Fibroblast of skin of right biceps (primary cell): ENCODE results near the gene PTH1R.

Source experiments
- DNase-seq: peaks from one replicate; pipeline ENCODE4 v3.0.0-alpha.2; 2013

PTH1R gene

GRCh38 chr3:46884427-46884826 is 6.9 kb downstream of the PTH1R start:
- DNase-seq: no peak

GRCh38 chr3:46884929-46885328 is 7.4 kb downstream of the PTH1R start:
- DNase-seq: no peak

- no peak for DNase-seq
Measured at GRCh38 chr3:46885612-46886011, 8.1 kb downstream of the PTH1R start.

- DNase-seq: no peak
Measured at GRCh38 chr3:46887980-46888494, 10.5 kb downstream of the PTH1R start.

GRCh38 chr3:46888705-46889104 is 11.2 kb downstream of the PTH1R start:
- DNase-seq: no peak

- no peak for DNase-seq
Measured at GRCh38 chr3:46889381-46890110, 12.0 kb downstream of the PTH1R start.

- no peak for DNase-seq
Measured at GRCh38 chr3:46890132-46890531, 12.6 kb downstream of the PTH1R start.

- DNase-seq: no peak
Measured at GRCh38 chr3:46891132-46891531, 13.6 kb downstream of the PTH1R start.

GRCh38 chr3:46892285-46893145 is 15.0 kb downstream of the PTH1R start:
- DNase-seq: peak; percentile 22

- DNase-seq: no peak
Measured at GRCh38 chr3:46893146-46893748, 15.7 kb downstream of the PTH1R start.

GRCh38 chr3:46893763-46894162 is 16.2 kb downstream of the PTH1R start:
- DNase-seq: no peak

GRCh38 chr3:46894256-46894655 is 16.7 kb downstream of the PTH1R start:
- DNase-seq: no peak

GRCh38 chr3:46895204-46895660 is 17.7 kb downstream of the PTH1R start:
- DNase-seq: peak; percentile 45

- no peak for DNase-seq
Measured at GRCh38 chr3:46895761-46896160, 18.2 kb downstream of the PTH1R start.

GRCh38 chr3:46896386-46896785 is 18.9 kb downstream of the PTH1R start:
- DNase-seq: no peak

GRCh38 chr3:46897031-46897430 is 19.5 kb downstream of the PTH1R start:
- no peak for DNase-seq

- no peak for DNase-seq
Measured at GRCh38 chr3:46897829-46898320, 20.4 kb downstream of the PTH1R start.

GRCh38 chr3:46898321-46899150 is 21.0 kb downstream of the PTH1R start:
- DNase-seq: no peak

- no peak for DNase-seq
Measured at GRCh38 chr3:46899151-46900006, 21.9 kb downstream of the PTH1R start.

GRCh38 chr3:46900007-46900292 is 22.4 kb downstream of the PTH1R start:
- no peak for DNase-seq

GRCh38 chr3:46900356-46900755 is 22.8 kb downstream of the PTH1R start:
- DNase-seq: no peak

GRCh38 chr3:46901061-46901460 is 23.5 kb downstream of the PTH1R start:
- DNase-seq: no peak
